CD4-positive, alpha-beta T cell treated with Interferon gamma for 1 hour (primary cell): ENCODE results near the gene AGBL1.

Experiments used
- DNase-seq: peaks from one replicate; pipeline ENCODE4 v3.0.0-alpha.2; 2020

The AGBL1 gene

DNA sequence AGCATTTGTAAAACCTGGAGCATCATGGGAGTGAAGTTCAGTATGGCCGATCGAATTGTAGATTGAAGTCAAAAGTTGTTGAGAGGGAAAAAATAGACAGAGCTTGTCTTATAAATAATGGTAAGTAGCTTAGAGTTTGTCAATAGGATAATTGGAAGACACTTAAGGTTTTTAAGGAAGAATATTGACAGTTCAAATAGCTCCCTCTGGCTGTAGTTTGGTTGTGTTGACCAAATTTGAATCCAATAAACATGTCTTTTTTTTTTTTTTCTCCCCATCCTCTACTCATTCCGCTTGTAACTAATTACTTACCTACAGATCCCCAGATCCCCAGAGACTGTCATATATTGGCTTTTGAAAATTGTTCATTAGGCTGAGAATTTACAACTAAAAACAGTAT lies 677.0 kb downstream of the AGBL1 start:
- DNase-seq, result no peak

GRCh38 chr15:86759800-86760523 lies 680.3 kb downstream of the AGBL1 start:
- no peak for DNase-seq

- no peak for DNase-seq
These were observed 683.2 kb downstream of the AGBL1 start for GRCh38 chr15:86762874-86763273.

- DNase-seq, result no peak
These were observed 684.4 kb downstream of the AGBL1 start for GRCh38 chr15:86764021-86764420.

GRCh38 chr15:86765281-86765680 lies 685.6 kb downstream of the AGBL1 start:
- DNase-seq, result no peak

DNA sequence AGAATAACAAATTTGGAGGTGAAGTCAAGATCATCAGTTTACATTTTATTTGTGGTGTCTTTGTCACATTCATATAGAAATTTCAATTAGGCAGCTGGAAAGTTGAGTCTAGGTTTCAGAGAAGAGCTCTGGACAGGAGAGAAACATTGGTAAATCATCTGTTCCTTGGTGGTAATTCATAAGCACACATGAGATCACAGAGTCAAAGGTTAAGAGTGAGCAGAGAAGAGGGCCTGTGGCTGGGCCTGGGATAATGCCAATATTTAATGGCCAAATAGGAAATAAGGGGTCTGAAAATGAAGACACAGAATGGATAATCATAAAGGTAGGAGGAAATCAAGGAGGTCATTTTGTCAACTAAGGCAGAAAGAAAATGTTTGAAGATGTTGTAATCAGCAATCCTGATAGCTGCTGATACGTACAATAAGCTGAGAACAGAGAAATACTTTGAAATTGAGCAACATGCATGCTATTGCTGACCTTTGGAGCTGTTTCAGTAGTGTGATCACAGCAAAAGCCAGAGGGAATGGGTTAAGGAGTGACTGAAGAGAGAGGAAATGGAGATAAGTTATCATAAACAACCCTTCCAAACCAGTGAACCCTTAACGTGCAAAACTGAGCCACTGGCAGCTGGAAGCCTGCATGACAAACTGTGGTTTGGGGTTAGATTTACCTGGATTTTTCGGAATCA lies 692.8 kb downstream of the AGBL1 start:
- DNase-seq, result no peak

DNA sequence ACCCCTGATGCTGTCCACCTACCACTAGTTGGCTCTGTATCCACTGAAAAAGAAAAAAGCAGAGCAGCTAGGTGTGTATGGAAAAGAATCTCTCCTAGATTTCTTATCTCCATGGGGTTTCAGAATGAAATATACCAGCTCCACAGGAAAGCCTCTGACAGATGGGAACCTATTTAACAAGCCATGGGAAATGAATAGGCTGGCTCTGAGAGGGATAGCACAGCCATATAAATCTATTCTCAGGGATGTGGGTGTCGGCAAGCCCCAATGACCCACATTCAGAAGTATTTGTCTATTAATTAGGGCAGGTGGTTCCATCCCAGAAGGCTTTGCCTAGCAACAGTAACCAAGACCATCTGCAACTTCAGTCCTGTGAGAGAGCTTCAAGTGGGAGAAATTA lies 694.1 kb downstream of the AGBL1 start:
- DNase-seq, result no peak

DNA sequence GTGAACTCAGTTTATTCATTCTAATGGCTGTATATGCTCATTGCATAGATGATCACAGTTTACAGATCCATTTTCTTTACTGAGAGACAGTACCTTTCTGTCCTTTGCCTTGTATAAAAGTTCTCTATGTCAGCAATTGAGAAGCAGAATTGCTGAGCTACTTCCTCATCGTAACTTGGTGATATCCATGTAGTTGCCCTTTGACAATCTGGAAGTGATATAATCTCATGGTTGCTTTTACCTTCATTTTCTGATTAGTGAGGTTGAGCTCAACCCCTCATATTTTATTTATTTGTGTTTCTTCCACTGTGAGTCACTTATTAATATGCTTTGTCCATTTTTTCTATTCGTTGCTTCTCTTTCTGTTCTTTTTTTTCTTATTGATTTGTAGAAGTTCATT lies 696.5 kb downstream of the AGBL1 start:
- no peak for DNase-seq

DNA sequence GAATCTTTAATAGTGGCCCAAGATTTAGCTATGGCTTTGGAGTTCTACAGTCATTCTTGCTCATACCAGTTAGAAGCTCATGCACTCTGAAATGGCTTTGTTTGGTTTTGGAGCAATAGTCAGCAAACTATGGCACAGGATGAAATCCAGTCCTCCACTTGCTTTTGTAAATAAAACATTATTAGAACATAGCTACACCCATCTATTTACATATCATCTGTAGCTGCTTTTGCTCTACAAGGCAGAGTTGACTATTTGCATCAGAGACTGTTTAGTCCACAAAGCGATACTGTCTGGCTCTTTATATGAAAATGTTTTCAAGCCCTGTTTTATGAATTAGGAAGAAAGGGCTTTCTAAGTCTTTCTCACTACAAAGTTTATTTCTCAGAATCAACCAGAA lies 716.9 kb downstream of the AGBL1 start:
- DNase-seq, result no peak

DNA sequence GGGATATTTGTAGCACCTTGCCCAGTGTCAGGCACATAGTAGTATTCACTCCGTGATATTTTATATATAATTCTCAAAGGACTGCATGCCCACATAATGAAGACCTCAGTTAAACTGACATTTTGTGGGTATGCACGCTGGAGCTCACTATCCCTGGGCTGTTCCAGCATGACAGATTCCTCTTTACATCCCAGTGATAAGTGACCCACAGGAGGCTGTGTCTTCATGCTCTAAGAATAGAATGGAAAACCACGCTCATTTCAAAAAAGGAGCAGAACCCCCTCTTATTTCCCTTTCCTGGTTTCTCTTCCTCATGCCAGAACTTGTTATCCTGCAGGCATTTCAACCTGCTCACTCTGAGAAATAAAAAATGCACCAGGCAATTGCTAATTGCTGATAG lies 717.5 kb downstream of the AGBL1 start:
- DNase-seq, result no peak

- no peak for DNase-seq
These were observed 719.6 kb downstream of the AGBL1 start for GRCh38 chr15:86799226-86799625.

DNA sequence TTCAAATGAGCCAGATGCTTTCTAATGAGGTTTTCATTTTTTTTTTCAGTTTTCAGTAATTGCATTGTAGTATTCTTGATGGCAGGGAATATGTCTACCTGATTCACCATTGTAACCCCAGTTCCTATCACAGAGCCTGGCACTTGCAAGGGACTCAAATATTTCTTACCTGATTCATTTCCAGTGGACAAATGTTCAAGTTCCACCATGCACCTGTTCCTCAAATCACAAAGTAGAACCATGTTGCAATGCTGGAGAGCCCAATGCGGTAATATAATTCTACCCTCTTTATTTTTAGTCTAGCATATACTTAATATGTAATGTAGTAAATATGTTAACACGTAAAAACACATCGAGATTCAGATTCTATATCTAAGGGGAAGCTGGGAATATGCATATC lies 722.6 kb downstream of the AGBL1 start:
- no peak for DNase-seq

GRCh38 chr15:86804406-86804805 lies 724.7 kb downstream of the AGBL1 start:
- no peak for DNase-seq

DNA sequence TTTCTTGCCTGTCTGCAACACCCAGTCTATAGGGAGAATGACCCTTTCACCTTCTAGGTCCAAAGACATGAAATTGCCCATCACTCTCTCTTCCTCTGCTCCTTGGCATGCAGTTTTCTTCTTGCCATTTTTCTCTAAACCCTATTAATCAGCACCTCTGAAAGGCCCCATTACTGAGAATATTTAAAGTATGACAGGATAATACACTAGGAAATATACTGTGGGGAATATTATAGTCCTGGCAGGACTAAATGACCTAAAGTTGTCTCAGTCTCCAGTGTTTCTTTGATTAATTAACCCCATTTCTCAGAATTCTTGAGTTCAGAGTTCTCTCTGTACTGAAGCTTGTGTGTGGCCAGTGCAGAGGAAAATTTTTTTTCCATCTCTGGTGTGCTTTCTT lies 730.7 kb downstream of the AGBL1 start:
- no peak for DNase-seq

DNA sequence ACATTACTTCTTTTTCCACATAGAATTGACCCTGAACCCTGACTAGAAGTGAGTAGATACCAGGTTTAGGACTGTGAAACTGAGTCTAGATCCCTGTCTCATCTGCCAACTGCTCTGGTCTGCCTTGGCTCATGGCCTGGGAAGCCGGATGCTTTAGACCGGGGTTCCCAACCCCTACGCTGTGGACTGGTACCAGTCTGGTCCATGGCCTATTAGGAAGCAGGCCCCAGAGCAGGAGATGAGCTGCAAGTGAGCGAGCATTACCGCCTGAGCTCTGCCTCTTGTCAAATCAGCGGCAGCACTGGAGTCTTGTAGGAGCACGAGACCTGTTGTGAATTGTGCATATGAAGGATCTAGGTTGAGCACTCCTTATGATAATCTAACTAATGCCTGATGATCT lies 734.2 kb downstream of the AGBL1 start:
- DNase-seq, result no peak

- no peak for DNase-seq
These were observed 749.6 kb downstream of the AGBL1 start for GRCh38 chr15:86829245-86829644.

- no peak for DNase-seq
These were observed 750.6 kb downstream of the AGBL1 start for GRCh38 chr15:86830304-86830703.

- no peak for DNase-seq
These were observed 753.9 kb downstream of the AGBL1 start for GRCh38 chr15:86833595-86833994.

GRCh38 chr15:86834115-86834863 lies 754.6 kb downstream of the AGBL1 start:
- DNase-seq, result no peak

GRCh38 chr15:86837294-86838061 lies 757.8 kb downstream of the AGBL1 start:
- DNase-seq, result no peak

- no peak for DNase-seq
These were observed 759.8 kb downstream of the AGBL1 start for GRCh38 chr15:86839502-86839901.

DNA sequence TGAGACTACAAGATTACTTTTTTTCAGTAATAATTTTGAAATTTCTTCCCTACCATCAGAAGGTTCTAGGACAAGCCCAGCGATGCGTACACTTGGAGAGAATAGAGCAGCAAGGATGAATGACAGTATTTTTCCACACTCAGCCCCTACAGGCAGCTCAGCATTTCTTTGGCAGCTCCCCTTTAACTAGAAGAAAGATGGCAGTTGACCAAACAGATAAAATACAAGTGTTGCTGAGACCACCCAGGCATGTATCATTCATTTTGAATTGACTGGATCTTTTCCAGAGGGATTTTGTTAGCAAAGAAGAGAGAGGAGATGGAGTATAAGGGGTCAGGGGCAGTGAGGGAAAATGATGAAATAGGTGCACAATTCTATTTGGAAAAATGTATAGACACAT lies 761.3 kb downstream of the AGBL1 start:
- DNase-seq, result no peak

GRCh38 chr15:86842199-86842598 lies 762.5 kb downstream of the AGBL1 start:
- DNase-seq, result no peak
